ENCODE data around the gene ARHGEF2. TPM values are rescaled to one million over a fixed set of nuclear protein-coding genes. Genes with fewer than 3 reads are reported as not detected.

ARHGEF2 gene
- polyA plus RNA-seq, 2 of the 4 experiments (the other 2 are of a cell fraction), result 21.3 to 67.4 TPM

- no peak overlapping the region for H3K4me2 ChIP-seq
- 77% methylated on average over 4 of the region's 4 CpGs for WGBS (ENCODE audit: missing lambda C conversion rate)
- H3K4me1 ChIP-seq, result peaks cover 51% of the 10 kb centered on the region
- H3K9me3 ChIP-seq, result no peaks in the 10 kb centered on the region
- H3K27ac ChIP-seq, result no peak overlapping the region
- ATAC-seq (no peak), FAIRE-seq (no peak), DNase-seq (ENCODE audit: low read depth in 1 of 2, low spot score in 1 of 2) (no peak)
- H3K4me3 ChIP-seq, result no peak overlapping the region
- ChIA-PET CTCF (interaction anchor here (0.7 to 6.8 kb wide), 6 partner anchors 8 to 85 kb away, joined by 3 to 41 read pairs (median 12); partner anchors contain the start of gene RXFP4), POLR2A (no interaction called here)
- TF ChIP-seq GATA3 (IDR thresholded peaks at IDR 0.05; ENCODE audit: borderline replicate concordance) (no peak), JUNB (IDR thresholded peaks at IDR 0.05) (no peak), RAD21 (conservative IDR thresholded peaks at IDR 0.05 in 1 of 2, IDR thresholded peaks at IDR 0.05 in 1 of 2) (no peak), POLR2A (IDR thresholded peaks at IDR 0.05; ENCODE audit: low read length) (no peak), CEBPB (IDR thresholded peaks at IDR 0.05) (no peak), JUN (IDR thresholded peaks at IDR 0.05) (no peak), BCL3 (IDR thresholded peaks at IDR 0.05) (no peak), RCOR1 (IDR thresholded peaks at IDR 0.05; ENCODE audit: low read depth, low read length) (no peak), TFCP2L1 (CRISPR knock-in tag; IDR thresholded peaks at IDR 0.05) (no peak), MYC (IDR thresholded peaks at IDR 0.05; ENCODE audit: borderline replicate concordance, low read length) (no peak), NPAS2 (CRISPR knock-in tag; IDR thresholded peaks at IDR 0.05; ENCODE audit: borderline replicate concordance) (no peak), CBX8 (IDR thresholded peaks at IDR 0.05) (no peak)
These were observed 31.1 kb downstream of the ARHGEF2 start for GRCh38 chr1:155947292-155947691.

GRCh38 chr1:155946633-155947219 is 31.6 kb downstream of the ARHGEF2 start:
- WGBS (ENCODE audit: missing lambda C conversion rate), result 88% methylated on average over 8 of the region's 8 CpGs
- DNase-seq (ENCODE audit: low read depth in 1 of 2, low spot score in 1 of 2) (no peak), ATAC-seq (no peak), FAIRE-seq (no peak)
- ChIA-PET POLR2A (interaction anchor here (0.6 to 1.5 kb wide), 3 partner anchors 10 to 15 kb away, joined by 4 to 5 read pairs (median 5); no protein-coding TSS in a partner anchor), CTCF (interaction anchor here (0.6 to 10.8 kb wide), 4 partner anchors 8 to 119 kb away, joined by 3 to 423 read pairs (median 4); partner anchors contain the start of gene ARHGEF2)
- Histone ChIP-seq H3K27ac (peak overlapping the region in 1 of 2 experiments; percentile 57; a peak in 4 of 6 replicates), H3K9me3 (no peaks in the 10 kb centered on the region), H3K4me1 (peaks cover 57% of the 10 kb centered on the region), H3K4me3 (no peak overlapping the region), H3K4me2 (no peak overlapping the region)
- no peak for TF ChIP-seq HEYL (CRISPR knock-in tag; IDR thresholded peaks at IDR 0.05)
- TF ChIP-seq, protein P1, sequence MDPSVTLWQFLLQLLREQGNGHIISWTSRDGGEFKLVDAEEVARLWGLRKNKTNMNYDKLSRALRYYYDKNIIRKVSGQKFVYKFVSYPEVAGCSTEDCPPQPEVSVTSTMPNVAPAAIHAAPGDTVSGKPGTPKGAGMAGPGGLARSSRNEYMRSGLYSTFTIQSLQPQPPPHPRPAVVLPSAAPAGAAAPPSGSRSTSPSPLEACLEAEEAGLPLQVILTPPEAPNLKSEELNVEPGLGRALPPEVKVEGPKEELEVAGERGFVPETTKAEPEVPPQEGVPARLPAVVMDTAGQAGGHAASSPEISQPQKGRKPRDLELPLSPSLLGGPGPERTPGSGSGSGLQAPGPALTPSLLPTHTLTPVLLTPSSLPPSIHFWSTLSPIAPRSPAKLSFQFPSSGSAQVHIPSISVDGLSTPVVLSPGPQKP (IDR thresholded peaks at IDR 0.05; ENCODE audit: low read depth, low read length), result no peak
- TF ChIP-seq NFE2L2 (conservative IDR thresholded peaks at IDR 0.05; ENCODE audit: low read length), result no peak
- TF ChIP-seq CHD2 (IDR thresholded peaks at IDR 0.05; ENCODE audit: low read length, partially characterized antibody), result no peak
- TF ChIP-seq POLR2A (IDR thresholded peaks at IDR 0.05; ENCODE audit: low read length), result no peak
- TF ChIP-seq BHLHE40 (IDR thresholded peaks at IDR 0.05; ENCODE audit: low read depth, low read length), result no peak
- TF ChIP-seq ZNF302 (CRISPR knock-in tag; IDR thresholded peaks at IDR 0.05), result no peak
- TF ChIP-seq GATA3 (IDR thresholded peaks at IDR 0.05; ENCODE audit: borderline replicate concordance), result no peak
- TF ChIP-seq JUN (IDR thresholded peaks at IDR 0.05), result no peak
- TF ChIP-seq, protein P2, sequence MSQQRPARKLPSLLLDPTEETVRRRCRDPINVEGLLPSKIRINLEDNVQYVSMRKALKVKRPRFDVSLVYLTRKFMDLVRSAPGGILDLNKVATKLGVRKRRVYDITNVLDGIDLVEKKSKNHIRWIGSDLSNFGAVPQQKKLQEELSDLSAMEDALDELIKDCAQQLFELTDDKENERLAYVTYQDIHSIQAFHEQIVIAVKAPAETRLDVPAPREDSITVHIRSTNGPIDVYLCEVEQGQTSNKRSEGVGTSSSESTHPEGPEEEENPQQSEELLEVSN (IDR thresholded peaks at IDR 0.05; ENCODE audit: borderline replicate concordance, low read depth), result no peak
- no peak for TF ChIP-seq FOSB (CRISPR knock-in tag; IDR thresholded peaks at IDR 0.05)
- TF ChIP-seq POLR2AphosphoS2 (conservative IDR thresholded peaks at IDR 0.05; ENCODE audit: low read length), result no peak
- TF ChIP-seq HOXB13 (CRISPR knock-in tag; IDR thresholded peaks at IDR 0.05; ENCODE audit: low read depth), result no peak
- TF ChIP-seq RAD21 (conservative IDR thresholded peaks at IDR 0.05 in 1 of 2, IDR thresholded peaks at IDR 0.05 in 1 of 2), result no peak
- TF ChIP-seq BCL3 (IDR thresholded peaks at IDR 0.05), result no peak
